Suppressor macrophage (primary cell): ENCODE data around the gene L3MBTL3.

Experiments
- DNase-seq, 4 experiments: peaks; one replicate each; pipeline ENCODE4 v3.0.0-alpha.2; 2020 to 2022
- total RNA-seq, 17 experiments: gene quantifications; one replicate each; lab custom pipeline; 2026; ENCODE audit warnings: mixed read lengths in 6 of 17, inconsistent platforms in 3 of 17; lab: John Stamatoyannopoulos, UW

L3MBTL3 gene
- 1.7 to 13.8 (median 5.9) reads per million in 17 experiments for total RNA-seq

- peak; percentile 87 to 95 (median 91) for DNase-seq
Observed at GRCh38 chr6:130018292-130018743, at the start of gene L3MBTL3. TSS of gene L3MBTL3 (plus strand) at chr6:130018581. CDS start at chr6:130042700, 24,119 bp downstream.

- DNase-seq: no peak
Observed at GRCh38 chr6:129969064-129969463, 49.3 kb upstream of the L3MBTL3 start.

- no peak for DNase-seq
Observed at GRCh38 chr6:129976110-129976509, 42.3 kb upstream of the L3MBTL3 start.

- no peak for DNase-seq
Observed at GRCh38 chr6:129978148-129978916, 40.0 kb upstream of the L3MBTL3 start.

GRCh38 chr6:129980821-129981220 is 37.6 kb upstream of the L3MBTL3 start:
- DNase-seq: no peak

GRCh38 chr6:129981598-129981997 is 36.8 kb upstream of the L3MBTL3 start:
- peak in 1 of 4 experiments; percentile 9 for DNase-seq

- no peak for DNase-seq
Observed at GRCh38 chr6:129989396-129989795, 29.0 kb upstream of the L3MBTL3 start.

- DNase-seq: no peak
Observed at GRCh38 chr6:129992881-129993280, 25.5 kb upstream of the L3MBTL3 start.

GRCh38 chr6:129994410-129994809 is 24.0 kb upstream of the L3MBTL3 start:
- DNase-seq: no peak

GRCh38 chr6:129996387-129996786 is 22.0 kb upstream of the L3MBTL3 start:
- DNase-seq: no peak

- no peak for DNase-seq
Observed at GRCh38 chr6:130000526-130001421, 17.6 kb upstream of the L3MBTL3 start.

GRCh38 chr6:130008236-130008873 is 10.0 kb upstream of the L3MBTL3 start:
- no peak for DNase-seq

- peak; percentile 63 to 85 (median 73) for DNase-seq
Observed at GRCh38 chr6:130009146-130009545, 9.2 kb upstream of the L3MBTL3 start.

- DNase-seq: no peak
Observed at GRCh38 chr6:130010387-130010786, 8.0 kb upstream of the L3MBTL3 start.

- no peak for DNase-seq
Observed at GRCh38 chr6:130012728-130013127, 5.7 kb upstream of the L3MBTL3 start.

GRCh38 chr6:130018744-130019325 is 454 bp downstream of the L3MBTL3 start:
- peak; percentile 15 to 55 (median 34) for DNase-seq

GRCh38 chr6:130019326-130020072 is 1.1 kb downstream of the L3MBTL3 start:
- DNase-seq: peak; percentile 16 to 62 (median 44)

- DNase-seq: peak; percentile 37 to 80 (median 62)
Observed at GRCh38 chr6:130020073-130020906, 1.9 kb downstream of the L3MBTL3 start.

- peak; percentile 93 to 97 (median 94) for DNase-seq
Observed at GRCh38 chr6:130020907-130021629, 2.7 kb downstream of the L3MBTL3 start.

- no peak for DNase-seq
Observed at GRCh38 chr6:130026859-130027258, 8.5 kb downstream of the L3MBTL3 start.
